GM21515 (cell line): ENCODE measurements around the gene KCP.

Experiments
- ATAC-seq: cut with Tn5 transposase; IDR thresholded peaks from one replicate; pipeline ENCODE4 v1.9.1; 2021; ENCODE audit not compliant: unreplicated experiment

Gene KCP

GRCh38 chr7:128908750-128909624 lies 1.5 kb downstream of the KCP start:
- no peak for ATAC-seq

- no peak for ATAC-seq
These were observed 3.5 kb downstream of the KCP start for GRCh38 chr7:128906766-128907559.

GRCh38 chr7:128906001-128906765 lies 4.3 kb downstream of the KCP start:
- ATAC-seq: no peak

GRCh38 chr7:128904381-128905197 lies 5.9 kb downstream of the KCP start:
- ATAC-seq: no peak

- ATAC-seq: no peak
These were observed 6.7 kb downstream of the KCP start for GRCh38 chr7:128903621-128904361.

GRCh38 chr7:128902761-128903585 lies 7.5 kb downstream of the KCP start:
- ATAC-seq: no peak

GRCh38 chr7:128900237-128900636 lies 10.3 kb downstream of the KCP start:
- no peak for ATAC-seq

- ATAC-seq: no peak
These were observed 11.1 kb downstream of the KCP start for GRCh38 chr7:128899392-128899791.

- no peak for ATAC-seq
These were observed 15.2 kb downstream of the KCP start for GRCh38 chr7:128895320-128895719.

- no peak for ATAC-seq
These were observed 16.4 kb downstream of the KCP start for GRCh38 chr7:128894101-128894440.

GRCh38 chr7:128893251-128894100 lies 17.0 kb downstream of the KCP start:
- ATAC-seq: no peak

GRCh38 chr7:128892521-128893250 lies 17.8 kb downstream of the KCP start:
- no peak for ATAC-seq

- no peak for ATAC-seq
These were observed 18.6 kb downstream of the KCP start for GRCh38 chr7:128891942-128892269.

GRCh38 chr7:128891110-128891941 lies 19.2 kb downstream of the KCP start:
- ATAC-seq: no peak

GRCh38 chr7:128890306-128891109 lies 20.0 kb downstream of the KCP start:
- ATAC-seq: no peak

- no peak for ATAC-seq
These were observed 21.4 kb downstream of the KCP start for GRCh38 chr7:128889121-128889520.
